AG04450 (cell line): ENCODE results near the gene ISY1. TPM values are rescaled to one million over a fixed set of nuclear protein-coding genes. Genes with fewer than 3 reads are reported as not detected.
"Not testable (repeated sequence)": the region's sequence is repeated elsewhere in the genome, so short reads cannot be mapped to it uniquely, and the experiment has no call there.

Experiments used
- CTCF ChIA-PET: fragments of 300-600, 350-600 bp; formaldehyde crosslinking; extraction: SDS; loops from one replicate; lab custom pipeline; 2022; ENCODE audit warnings: antibody characterized with exemption, inconsistent platforms; lab: Charles Lee
- POLR2A ChIA-PET: fragments of 350-600 bp; formaldehyde crosslinking; extraction: SDS; loops from one replicate; lab custom pipeline; 2021; ENCODE audit warnings: antibody characterized with exemption, inconsistent platforms; lab: Yijun Ruan, JAX
- DNase-seq: peaks from one replicate; pipeline ENCODE4 v3.0.0-alpha.2; 2011; ENCODE audit warnings: low read depth, low spot score
- H3K27ac ChIP-seq: one replicate; pipeline ENCODE4 v1.5.1; 2012; ENCODE audit warnings: low read depth, low read length, control low read depth
- H3K27me3 ChIP-seq: one replicate; pipeline ENCODE4 v1.6.0; 2012; ENCODE audit warnings: low read length; ENCODE audit not compliant: control insufficient read depth, insufficient read depth
- H3K4me3 ChIP-seq: 2 replicates; pipeline ENCODE4 v1.5.1; 2011; ENCODE audit warnings: mild to moderate bottlenecking, low read depth, low read length, control low read depth
- H3K9me3 ChIP-seq: 2 replicates; pipeline ENCODE4 v1.5.1; 2012; ENCODE audit warnings: low read length; ENCODE audit not compliant: control insufficient read depth, insufficient read depth
- CTCF ChIP-seq: IDR thresholded peaks from 2 replicates; pipeline ENCODE4 v1.5.1; 2011; ENCODE audit warnings: low read depth, low read length, control low read depth, inconsistent platforms
- polyA plus RNA-seq: library from polyadenylated mRNA; depleted of rRNA; stranded (reverse); fragments of >200 nt; gene quantifications from 2 replicates; pipeline ENCODE4 v1.2.3, GENCODE V29; 2011

The ISY1 gene
- polyA plus RNA-seq, 1 experiment: 34.3 TPM

DNA sequence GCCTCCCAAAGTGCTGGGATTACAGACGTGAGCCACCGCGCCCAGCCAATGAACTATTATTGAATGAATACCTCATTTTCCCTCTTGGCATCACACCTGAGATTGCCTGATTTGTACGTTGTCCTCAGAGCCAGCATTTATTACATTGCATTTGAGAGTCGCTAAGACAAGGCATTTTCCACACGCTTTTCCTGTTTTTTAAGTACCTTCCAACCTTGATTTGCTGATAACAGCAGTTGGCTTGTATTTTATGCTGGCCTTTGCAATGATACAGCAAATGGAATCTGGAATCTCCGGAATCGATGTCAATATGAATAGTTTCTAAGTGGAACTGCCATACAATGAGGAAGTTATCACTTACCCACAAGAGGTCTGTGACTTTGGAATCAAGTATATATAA is 38.5 kb upstream of the ISY1 start:
- no peak for DNase-seq
- ChIA-PET POLR2A (no interaction called here), CTCF (no interaction called here)
- H3K27ac ChIP-seq: no peak overlapping the region
- no peaks in the 10 kb centered on the region for H3K9me3 ChIP-seq
- H3K4me3 ChIP-seq: no peak overlapping the region
- TF ChIP-seq CTCF: no peak
- no peaks in the 10 kb centered on the region for H3K27me3 ChIP-seq

DNA sequence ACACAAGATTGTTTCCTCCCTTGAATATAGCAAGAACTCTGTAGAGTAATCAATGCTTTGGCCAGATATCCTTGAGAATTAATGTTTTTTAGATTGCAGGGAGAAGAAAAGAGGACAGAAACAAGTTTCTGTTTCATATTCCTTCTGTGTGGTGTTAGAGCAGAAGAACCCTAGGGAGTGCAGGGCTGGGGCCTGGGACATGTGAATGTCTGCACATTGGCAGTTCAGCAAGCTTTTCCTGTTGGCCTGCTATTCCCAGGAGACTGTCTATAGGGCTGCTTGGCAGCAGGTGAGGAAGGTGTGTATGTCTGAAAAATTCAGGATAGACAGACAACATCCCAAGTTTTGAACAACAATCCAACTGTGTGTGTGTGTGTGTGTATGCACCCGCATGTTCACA is 36.5 kb upstream of the ISY1 start:
- ChIA-PET CTCF (interaction anchor here (1.4 to 2.2 kb wide), 2 partner anchors 49 to 52 kb away, joined by 5 to 29 read pairs; partner anchors contain the start of gene COPG1), POLR2A (no interaction called here)
- H3K4me3 ChIP-seq: no peak overlapping the region
- no peak for TF ChIP-seq CTCF
- H3K27ac ChIP-seq: no peak overlapping the region
- DNase-seq: no peak
- H3K9me3 ChIP-seq: no peaks in the 10 kb centered on the region
- no peaks in the 10 kb centered on the region for H3K27me3 ChIP-seq

DNA sequence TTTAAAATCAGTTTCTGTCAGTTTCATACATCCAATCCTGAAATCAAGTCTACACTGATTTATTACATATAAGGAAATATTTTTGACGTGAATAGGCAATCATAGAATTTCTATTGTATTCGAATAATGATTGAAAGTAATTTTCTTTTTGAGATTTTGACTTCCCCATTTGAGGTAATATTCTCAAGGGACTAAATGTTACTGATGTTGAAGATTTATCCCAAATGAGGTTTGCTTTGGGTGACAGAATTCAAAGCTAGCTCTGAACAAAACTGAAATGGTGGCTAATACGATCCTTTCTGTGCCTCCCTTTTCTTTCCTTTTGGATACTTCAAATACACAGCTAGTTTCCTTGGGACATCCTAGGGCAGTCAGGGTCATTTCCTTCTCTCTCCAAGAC is 35.7 kb upstream of the ISY1 start:
- POLR2A ChIA-PET: interaction anchor here (0.6 to 1.6 kb wide), 4 partner anchors 13 to 49 kb away, joined by 4 to 8 read pairs (median 6); partner anchors contain the start of gene CNBP

GRCh38 chr3:129195731-129196256 is 34.9 kb upstream of the ISY1 start:
- ChIA-PET CTCF (interaction anchor here (0.7 to 2.2 kb wide), 6 partner anchors 12 to 225 kb away, joined by 4 to 29 read pairs (median 6); partner anchors contain the start of gene COPG1), POLR2A (interaction anchor here (0.6 to 1.6 kb wide), 8 partner anchors 12 to 75 kb away, joined by 3 to 8 read pairs (median 5); partner anchors contain the start of genes CNBP, COPG1 and RAB43)
- H3K4me3 ChIP-seq: peak overlapping the region; percentile 33
- no peaks in the 10 kb centered on the region for H3K9me3 ChIP-seq
- no peak for TF ChIP-seq CTCF
- H3K27me3 ChIP-seq: no peaks in the 10 kb centered on the region
- peak; percentile 81 for DNase-seq
- peak overlapping the region; percentile 89 for H3K27ac ChIP-seq

More for the DNA sequence above, 35.7 kb upstream of the ISY1 start:
- H3K27ac ChIP-seq: peak overlapping the region; percentile 12
- CTCF ChIA-PET: interaction anchor here (1.1 to 2.2 kb wide), 5 partner anchors 11 to 226 kb away, joined by 4 to 29 read pairs (median 6); partner anchors contain the start of gene COPG1
- TF ChIP-seq CTCF: no peak
- no peak for DNase-seq
- no peaks in the 10 kb centered on the region for H3K27me3 ChIP-seq
- no peak overlapping the region for H3K4me3 ChIP-seq
- no peaks in the 10 kb centered on the region for H3K9me3 ChIP-seq

GRCh38 chr3:129189793-129190192 is 28.9 kb upstream of the ISY1 start:
- DNase-seq, H3K27me3 ChIP-seq, H3K27ac ChIP-seq, H3K9me3 ChIP-seq, CTCF ChIA-PET, H3K4me3 ChIP-seq, POLR2A ChIA-PET: not testable (repeated sequence)
